NCI-H345 treated with DMSO at 0.1 percent for 48 hours (cell line): ENCODE measurements around the gene BZW1.
"Not testable (repeated sequence)": the region's sequence is repeated elsewhere in the genome, so short reads cannot be mapped to it uniquely, and the experiment has no call there.

Experiments
- DNase-seq: peaks from one replicate; lab custom pipeline; 2025; ENCODE audit not compliant: unreplicated experiment; lab: John Stamatoyannopoulos, UW

The BZW1 gene

GRCh38 chr2:200790185-200790584 is 21.5 kb upstream of the BZW1 start:
- no peak for DNase-seq

GRCh38 chr2:200791905-200792304 is 19.8 kb upstream of the BZW1 start:
- DNase-seq: no peak

- DNase-seq: no peak
These were observed 17.6 kb upstream of the BZW1 start for GRCh38 chr2:200794143-200794542.

- DNase-seq: no peak
These were observed 16.7 kb upstream of the BZW1 start for GRCh38 chr2:200795028-200795440.

- DNase-seq: no peak
These were observed 15.1 kb upstream of the BZW1 start for GRCh38 chr2:200796561-200796960.

GRCh38 chr2:200797242-200797770 is 14.4 kb upstream of the BZW1 start:
- no peak for DNase-seq

GRCh38 chr2:200798514-200798913 is 13.2 kb upstream of the BZW1 start:
- DNase-seq: no peak

GRCh38 chr2:200800458-200800857 is 11.3 kb upstream of the BZW1 start:
- DNase-seq: no peak

- not testable (repeated sequence) for DNase-seq
These were observed 10.3 kb upstream of the BZW1 start for GRCh38 chr2:200801431-200801830.

GRCh38 chr2:200809506-200810251 is 2.0 kb upstream of the BZW1 start:
- no peak for DNase-seq

- no peak for DNase-seq
These were observed 1.3 kb upstream of the BZW1 start for GRCh38 chr2:200810252-200810997.

GRCh38 chr2:200810998-200811332 is 745 bp upstream of the BZW1 start:
- no peak for DNase-seq

GRCh38 chr2:200812122-200813022 is 662 bp downstream of the BZW1 start:
- DNase-seq: no peak

GRCh38 chr2:200814276-200814815 is 2.6 kb downstream of the BZW1 start:
- no peak for DNase-seq

- DNase-seq: no peak
These were observed 3.2 kb downstream of the BZW1 start for GRCh38 chr2:200814917-200815316.

- not testable (repeated sequence) for DNase-seq
These were observed 7.0 kb downstream of the BZW1 start for GRCh38 chr2:200818732-200819131.

- no peak for DNase-seq
These were observed 9.0 kb downstream of the BZW1 start for GRCh38 chr2:200820573-200821234.

GRCh38 chr2:200821686-200822245 is 10.1 kb downstream of the BZW1 start:
- DNase-seq: no peak

GRCh38 chr2:200828104-200828503 is 16.4 kb downstream of the BZW1 start:
- no peak for DNase-seq

GRCh38 chr2:200828572-200829257 is 17.0 kb downstream of the BZW1 start:
- no peak for DNase-seq
